Myocyte (in vitro differentiated cells): ENCODE data around the gene PRR23A. TPM values are rescaled to one million over a fixed set of nuclear protein-coding genes. Genes with fewer than 3 reads are reported as not detected.

Experiments
- DNase-seq: peaks from one replicate; pipeline ENCODE4 v3.0.0-alpha.2; 2012; ENCODE audit warnings: low read depth
- total RNA-seq: library from RNA; depleted of rRNA; stranded (reverse); fragments of >200 nt; gene quantifications from 2 replicates; pipeline ENCODE4 v1.2.3, GENCODE V29; 2014

PRR23A gene
- total RNA-seq, 1 donor from 2014 or later: not detected

DNA sequence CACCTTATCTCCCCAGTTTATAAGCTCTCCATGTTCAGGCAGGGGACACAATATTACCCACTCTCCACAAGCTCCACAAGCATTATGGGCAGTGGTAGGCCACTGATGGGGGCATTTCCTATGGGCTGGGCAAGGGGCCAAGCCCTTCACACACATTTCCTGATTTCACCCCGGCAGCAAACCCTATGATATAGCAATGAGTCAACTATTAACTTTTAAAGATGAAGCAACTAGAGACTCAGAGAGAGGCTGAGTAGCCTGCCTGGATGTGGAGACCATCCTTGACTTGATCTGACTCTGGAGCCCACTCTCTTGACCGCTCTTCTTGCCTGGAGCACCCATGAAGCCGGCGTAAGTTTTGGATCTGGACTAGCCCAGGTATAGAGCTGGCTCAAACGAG, 31.6 kb downstream of the PRR23A start:
- DNase-seq: no peak

- DNase-seq: peak; percentile 30
Measured at GRCh38 chr3:138972941-138973340, 33.1 kb downstream of the PRR23A start.

GRCh38 chr3:138971766-138972320, 34.2 kb downstream of the PRR23A start:
- peak; percentile 68 for DNase-seq

DNA sequence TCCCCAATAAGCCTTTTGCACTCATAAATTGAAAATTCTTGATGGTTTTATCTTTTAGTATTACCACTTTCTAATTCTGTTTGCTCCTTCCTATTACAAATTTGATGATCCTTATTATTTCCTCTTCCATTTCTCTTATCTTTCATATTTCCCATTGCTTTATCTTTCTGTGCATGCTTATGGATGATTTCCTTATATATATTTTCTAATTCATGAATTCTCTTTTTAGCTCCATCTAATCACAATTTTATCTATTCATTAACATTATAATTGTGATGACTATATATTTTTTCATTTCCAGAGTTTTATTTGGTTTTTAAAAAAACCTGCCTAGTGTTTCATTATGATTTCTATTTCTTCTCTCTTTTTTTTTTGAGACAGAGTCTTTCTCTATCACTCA, 41.1 kb downstream of the PRR23A start:
- no peak for DNase-seq

DNA sequence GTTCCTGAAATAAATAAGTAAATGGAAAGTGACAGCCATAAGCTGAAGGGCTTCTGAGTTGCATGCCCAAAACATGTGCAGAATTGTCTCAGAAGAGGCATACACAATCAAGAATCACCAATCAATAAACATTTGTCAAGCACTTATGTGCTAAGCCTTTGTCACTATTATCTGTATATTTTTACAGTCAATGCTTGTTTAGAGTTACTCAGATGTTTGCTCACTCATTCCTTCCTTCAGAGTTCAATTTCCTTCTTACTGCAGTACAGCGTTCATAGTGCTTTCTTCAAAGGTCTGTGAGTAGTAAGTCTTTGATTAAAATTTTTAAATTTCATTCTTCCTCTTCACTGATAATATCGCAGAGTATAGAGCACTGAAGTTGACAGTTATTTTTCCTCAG, 41.8 kb downstream of the PRR23A start:
- no peak for DNase-seq

- DNase-seq: no peak
Measured at GRCh38 chr3:138962854-138963560, 43.1 kb downstream of the PRR23A start.

- DNase-seq: no peak
Measured at GRCh38 chr3:138960417-138960852, 45.6 kb downstream of the PRR23A start.

Other genes with a start within 250 kb of the PRR23A start
- 5.1 and 5.6 TPM in 2 replicates for gene PIK3CB, start 171.3 kb downstream of the PRR23A start, total RNA-seq
- 3.0 and 3.1 TPM in 2 replicates for gene FOXL2, start 59.1 kb downstream of the PRR23A start, total RNA-seq
- gene FOXL2NB, start 59.1 kb downstream of the PRR23A start, total RNA-seq: 3.2 and 3.3 TPM in 2 replicates
- gene PRR23B, start 14.7 kb upstream of the PRR23A start, total RNA-seq: not detected in 2 replicates
- gene PRR23C, start 38.6 kb upstream of the PRR23A start, total RNA-seq: not detected in 2 replicates